NCI-H2081 (cell line): Measurements from ENCODE around the gene CNTD1.

Source experiments
- DNase-seq, 2 experiments: peaks; one replicate each; lab custom pipeline; 2025; lab: John Stamatoyannopoulos, UW

The CNTD1 gene

DNA sequence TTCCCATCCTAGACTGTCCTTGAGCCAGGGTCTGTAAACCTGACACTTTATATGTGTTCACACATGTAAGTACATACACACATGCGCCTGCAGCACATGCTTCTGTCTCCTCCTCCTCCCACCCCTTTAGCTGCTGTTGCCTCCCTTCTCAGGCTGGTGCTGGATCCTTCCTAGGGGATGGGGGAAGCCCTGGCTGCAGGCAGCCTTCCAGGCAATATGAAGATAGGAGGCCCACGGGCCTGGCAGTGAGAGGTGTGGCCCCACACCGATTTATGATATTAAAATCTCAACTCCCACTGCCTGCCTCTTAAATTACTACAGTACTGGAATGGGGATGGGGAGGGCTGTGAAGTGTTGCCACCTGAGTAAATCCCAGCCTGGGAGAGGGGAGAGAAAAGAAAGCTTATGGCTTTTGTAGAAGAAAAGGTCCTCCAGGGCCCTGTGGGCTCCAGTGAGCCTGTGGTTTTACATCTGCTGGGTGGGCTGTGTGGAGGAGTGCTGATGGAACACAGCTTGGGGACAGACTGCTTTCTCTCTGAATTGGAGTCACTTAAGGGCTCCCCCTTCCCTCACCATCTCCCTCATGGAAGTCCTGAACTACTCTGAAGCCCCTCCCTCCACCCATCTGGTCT lies 19.2 kb upstream of the CNTD1 start:
- no peak for DNase-seq

DNA sequence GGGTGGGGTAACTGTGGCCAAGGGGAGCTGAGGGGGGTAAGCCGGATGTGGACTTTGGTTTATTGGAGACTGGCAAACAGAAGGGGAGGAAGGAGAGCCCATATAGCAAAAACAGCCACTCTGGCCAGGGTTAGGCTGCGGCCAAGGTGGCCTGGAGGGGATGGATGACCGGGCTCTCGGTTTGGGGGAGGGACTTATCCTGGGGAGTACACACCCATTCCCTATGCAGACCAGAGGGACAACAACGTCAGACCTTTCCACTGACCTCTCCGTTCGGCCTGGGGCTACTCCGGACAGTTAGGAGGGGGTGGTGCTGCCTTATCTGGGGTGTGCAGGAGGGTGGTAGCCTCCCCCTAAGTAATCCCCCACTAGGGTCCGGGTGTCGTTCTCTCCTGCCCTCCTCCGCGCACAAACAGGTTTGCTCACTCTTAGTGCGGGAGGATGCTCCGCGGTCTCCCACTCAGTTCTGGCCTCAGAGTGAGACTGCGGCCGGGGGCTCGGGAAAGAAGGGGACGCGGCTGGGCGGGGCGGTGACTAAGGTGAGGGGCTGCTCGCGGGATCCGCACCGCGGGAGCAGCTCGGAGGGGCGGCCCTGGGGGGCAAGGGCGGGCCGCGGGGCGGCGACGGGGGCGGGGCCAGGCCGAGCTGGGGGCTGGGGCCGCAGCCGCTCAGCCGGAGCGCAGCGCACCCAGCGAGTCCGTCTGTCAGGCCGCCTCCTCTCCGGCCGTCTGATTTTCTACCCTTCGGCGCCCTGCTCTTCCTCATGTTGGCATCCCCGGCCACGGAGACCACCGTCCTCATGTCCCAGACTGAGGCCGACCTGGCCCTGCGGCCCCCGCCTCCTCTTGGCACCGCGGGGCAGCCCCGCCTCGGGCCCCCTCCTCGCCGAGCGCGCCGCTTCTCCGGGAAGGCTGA lies 18.5 kb upstream of the CNTD1 start, which contains the start of gene WNK4:
TSS of gene WNK4 (plus strand) at position 675 of the 915 bp plus-strand sequence. CDS start at position 764, 89 bp downstream.
- no peak for DNase-seq

GRCh38 chr17:42780851-42781638 lies 17.6 kb upstream of the CNTD1 start:
- no peak for DNase-seq

GRCh38 chr17:42781639-42782165 lies 17.0 kb upstream of the CNTD1 start:
- no peak for DNase-seq

DNA sequence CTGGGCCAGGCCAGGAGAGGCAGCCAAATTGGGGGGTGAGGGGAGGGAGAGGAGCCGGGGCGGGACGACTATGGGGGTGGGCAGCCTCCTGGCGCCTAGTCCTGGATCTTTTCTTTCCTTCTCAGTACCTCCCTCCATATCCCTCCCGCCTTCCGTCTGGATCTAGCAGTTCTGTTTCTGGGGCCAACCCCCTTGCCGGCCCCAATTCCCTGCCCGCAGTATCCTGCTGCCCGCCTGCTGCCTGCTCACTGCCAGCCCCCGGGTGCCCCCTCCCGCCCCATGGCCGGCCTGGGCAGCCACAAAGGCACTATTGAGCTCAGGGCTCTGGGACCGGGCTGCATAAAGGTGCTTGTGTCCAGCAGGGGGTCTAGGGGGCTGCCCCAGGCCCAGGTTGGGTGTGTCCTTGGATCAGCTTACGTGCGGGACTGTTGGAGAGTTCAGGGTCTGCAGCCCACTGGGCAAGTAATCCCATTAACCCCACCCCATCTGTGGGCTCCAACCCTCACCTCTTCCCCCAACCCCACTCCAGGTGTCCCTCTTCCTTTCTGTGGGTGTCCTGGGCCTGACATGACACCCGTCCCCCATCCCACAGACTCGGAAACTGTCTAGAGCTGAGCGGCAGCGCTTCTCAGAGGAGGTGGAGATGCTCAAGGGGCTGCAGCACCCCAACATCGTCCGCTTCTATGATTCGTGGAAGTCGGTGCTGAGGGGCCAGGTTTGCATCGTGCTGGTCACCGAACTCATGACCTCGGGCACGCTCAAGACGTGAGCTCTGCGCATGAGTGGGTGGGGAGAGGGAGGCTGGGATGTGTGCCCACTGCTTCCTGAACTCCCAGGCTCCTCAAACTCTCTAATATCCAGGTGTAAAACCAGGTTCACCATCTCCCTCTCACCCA lies 16.2 kb upstream of the CNTD1 start:
- no peak for DNase-seq

DNA sequence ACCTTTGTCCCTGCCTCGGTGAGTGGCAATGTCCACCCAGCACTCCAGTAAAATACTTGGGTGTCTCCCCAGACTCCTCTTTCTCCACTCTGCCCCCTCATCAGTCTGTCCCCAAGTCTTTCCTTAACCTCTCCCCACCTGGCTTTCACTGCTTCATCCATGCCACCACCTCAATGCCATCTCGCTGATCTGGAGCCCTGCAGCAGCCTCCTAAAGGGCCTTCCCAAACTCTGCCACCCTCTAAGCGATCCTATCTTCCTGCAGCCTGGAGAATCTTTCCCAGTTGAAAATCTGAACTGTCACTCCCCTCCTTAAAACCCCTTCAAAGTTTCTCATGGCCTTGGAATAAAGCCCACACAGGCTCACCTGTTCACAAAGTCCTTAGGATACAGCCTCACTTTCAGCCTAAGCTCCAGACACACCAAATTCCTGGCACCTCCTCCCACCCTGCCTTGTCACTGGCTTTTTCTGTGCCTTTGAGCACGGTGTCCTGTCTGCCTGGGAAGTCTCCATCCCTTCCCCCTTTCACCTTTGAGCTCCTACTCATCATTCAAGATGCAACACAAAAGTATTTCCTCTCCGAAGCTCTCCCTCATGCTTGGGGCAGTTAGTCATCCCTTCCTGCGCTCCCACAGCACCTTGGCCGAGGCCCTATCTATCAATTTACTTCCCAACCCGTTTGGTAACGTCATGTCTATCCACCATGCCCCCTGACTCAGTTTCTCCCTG lies 15.4 kb upstream of the CNTD1 start:
- no peak for DNase-seq

GRCh38 chr17:42783791-42784138 lies 14.9 kb upstream of the CNTD1 start:
- DNase-seq = no peak

- DNase-seq = no peak
These were observed 14.3 kb upstream of the CNTD1 start for GRCh38 chr17:42784409-42784808.

GRCh38 chr17:42784811-42785592 lies 13.7 kb upstream of the CNTD1 start:
- DNase-seq = no peak

- DNase-seq = no peak
These were observed 11.4 kb upstream of the CNTD1 start for GRCh38 chr17:42787266-42787665.

GRCh38 chr17:42791948-42792347 lies 6.7 kb upstream of the CNTD1 start:
- DNase-seq = no peak

DNA sequence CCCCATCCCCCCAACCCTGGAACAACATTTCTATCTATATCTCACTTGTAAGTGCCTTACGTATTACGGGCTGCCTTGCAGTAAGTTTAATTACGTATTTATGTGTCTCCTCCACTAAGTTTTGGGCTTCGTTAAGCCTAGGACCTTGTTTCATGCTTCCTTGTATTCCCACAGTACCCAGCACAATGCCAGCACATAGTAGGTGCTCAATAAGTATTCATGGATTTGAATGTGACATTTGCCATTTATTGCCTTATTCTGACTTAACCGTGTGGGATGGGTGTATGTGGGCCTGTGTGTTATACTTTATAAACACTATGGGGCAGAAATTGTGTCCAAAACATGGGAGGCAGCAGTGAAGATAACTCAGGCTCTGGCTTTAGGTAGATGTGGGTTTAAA lies 6.1 kb upstream of the CNTD1 start:
- no peak for DNase-seq

GRCh38 chr17:42795061-42795460 lies 3.6 kb upstream of the CNTD1 start:
- no peak for DNase-seq

DNA sequence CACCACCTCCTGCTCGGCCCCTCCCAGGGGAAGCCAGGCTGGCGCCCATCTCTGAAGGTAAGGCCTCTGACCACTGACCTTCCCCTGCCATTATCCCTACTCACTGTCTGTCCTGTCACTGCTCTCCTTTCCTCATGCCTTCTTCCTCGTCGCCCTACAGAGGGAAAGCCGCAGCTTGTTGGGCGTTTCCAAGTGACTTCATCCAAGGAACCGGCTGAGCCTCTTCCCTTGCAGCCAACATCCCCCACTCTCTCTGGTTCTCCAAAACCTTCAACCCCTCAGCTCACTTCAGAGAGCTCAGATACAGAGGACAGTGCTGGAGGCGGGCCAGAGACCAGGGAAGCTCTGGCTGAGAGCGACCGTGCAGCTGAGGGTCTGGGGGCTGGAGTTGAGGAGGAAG lies 3.2 kb upstream of the CNTD1 start:
- DNase-seq = no peak

DNA sequence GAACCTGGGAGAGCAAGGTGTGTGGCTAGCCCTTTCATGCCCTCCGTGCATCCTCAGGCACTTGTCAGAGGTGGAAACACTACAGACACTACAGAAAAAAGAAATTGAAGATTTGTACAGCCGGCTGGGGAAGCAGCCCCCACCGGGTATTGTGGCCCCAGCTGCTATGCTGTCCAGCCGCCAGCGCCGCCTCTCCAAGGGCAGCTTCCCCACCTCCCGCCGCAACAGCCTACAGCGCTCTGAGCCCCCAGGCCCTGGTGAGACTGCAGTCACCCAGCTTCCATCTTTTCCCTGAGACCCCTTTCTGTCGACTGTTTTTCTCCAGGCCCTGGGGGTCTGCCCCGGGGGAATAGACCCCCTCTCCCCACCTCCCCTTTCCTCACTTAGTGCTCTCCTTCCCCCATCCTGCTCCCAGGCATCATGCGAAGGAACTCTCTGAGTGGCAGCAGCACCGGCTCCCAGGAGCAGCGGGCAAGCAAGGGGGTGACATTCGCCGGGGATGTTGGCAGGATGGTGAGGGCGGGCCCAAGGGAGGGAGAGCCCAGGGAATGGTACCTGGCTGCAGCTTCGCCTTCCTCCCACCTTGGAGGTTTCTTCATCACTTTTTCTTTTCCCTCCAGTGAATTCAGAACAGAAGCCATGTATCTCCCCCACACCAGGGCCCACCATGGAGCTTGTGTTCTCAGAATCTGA lies 2.4 kb upstream of the CNTD1 start:
- DNase-seq = no peak

- no peak for DNase-seq
These were observed 1.3 kb upstream of the CNTD1 start for GRCh38 chr17:42797067-42798007.

- no peak for DNase-seq
These were observed 664 bp upstream of the CNTD1 start for GRCh38 chr17:42798011-42798382.
